HFF-Myc (cell line): Measurements from ENCODE around the gene ARHGEF10L.

ENCODE experiments used
- DNase-seq: peaks from one replicate; pipeline ENCODE4 v3.0.0-alpha.2; 2011; ENCODE audit warnings: low read depth; ENCODE audit errors: extremely low read depth
- H3K4me3 ChIP-seq: replicated peaks from 2 replicates; pipeline ENCODE4 v1.5.1; 2011; ENCODE audit warnings: low read depth, mild to moderate bottlenecking, control low read depth, low read length
- CTCF ChIP-seq: IDR thresholded peaks from 2 replicates; pipeline ENCODE4 v1.5.1; 2012; ENCODE audit warnings: mild to moderate bottlenecking, low read depth, low read length, control low read depth; ENCODE audit errors: missing control alignments

ARHGEF10L gene

GRCh38 chr1:17669305-17669704, 129.8 kb downstream of the ARHGEF10L start:
- no peak for TF ChIP-seq CTCF
- H3K4me3 ChIP-seq: no peak overlapping the region
- no peak for DNase-seq

GRCh38 chr1:17669866-17670451, 130.5 kb downstream of the ARHGEF10L start:
- no peak for TF ChIP-seq CTCF
- DNase-seq: no peak
- no peak overlapping the region for H3K4me3 ChIP-seq

- no peak for DNase-seq
- no peak overlapping the region for H3K4me3 ChIP-seq
- TF ChIP-seq CTCF: no peak
Observed at GRCh38 chr1:17670587-17671313, 131.3 kb downstream of the ARHGEF10L start.

- no peak for TF ChIP-seq CTCF
- DNase-seq: no peak
- no peak overlapping the region for H3K4me3 ChIP-seq
Observed at GRCh38 chr1:17671314-17671705, 131.8 kb downstream of the ARHGEF10L start.

GRCh38 chr1:17671741-17672140, 132.2 kb downstream of the ARHGEF10L start:
- no peak for TF ChIP-seq CTCF
- no peak overlapping the region for H3K4me3 ChIP-seq
- no peak for DNase-seq

- no peak for DNase-seq
- no peak for TF ChIP-seq CTCF
- no peak overlapping the region for H3K4me3 ChIP-seq
Observed at GRCh38 chr1:17672226-17672625, 132.7 kb downstream of the ARHGEF10L start.
